CD14-positive monocyte (primary cell): Measurements from ENCODE around the gene FBXO48. TPM values are rescaled to one million over a fixed set of nuclear protein-coding genes. Genes with fewer than 3 reads are reported as not detected.

Source experiments
- DNase-seq, 3 donors: peaks; one replicate each; pipeline ENCODE4 v3.0.0-alpha.2; 2011 to 2022
- H2AFZ ChIP-seq: 2 replicates; pipeline ENCODE4 v1.6.0; 2012; ENCODE audit warnings: mild to moderate bottlenecking, low read depth, low read length, inconsistent platforms; ENCODE audit not compliant: insufficient read depth, poor library complexity, severe bottlenecking
- H3K27ac ChIP-seq, 2 donors: 1 replicate in 1 of 2; 2 replicates in 1 of 2; pipeline ENCODE4 v1.5.1; 2012 to 2013; ENCODE audit warnings: low read length in 2 of 2, control low read depth in 1 of 2, inconsistent platforms in 1 of 2, low read depth in 1 of 2, mild to moderate bottlenecking in 1 of 2
- H3K27me3 ChIP-seq, 2 donors: one replicate each; pipeline versions ENCODE4 v1.6.0 to v1.6.1; 2011 to 2013; ENCODE audit warnings: low read length in 2 of 2; ENCODE audit not compliant: control insufficient read depth in 2 of 2, insufficient read depth in 2 of 2
- H3K36me3 ChIP-seq, 2 donors: replicated peaks in 1 of 2; 1 replicate in 1 of 2; 2 replicates in 1 of 2; pipeline versions ENCODE4 v1.5.1 to v1.6.1; 2012 to 2013; ENCODE audit warnings: low read length in 2 of 2, control low read depth in 1 of 2, inconsistent platforms in 1 of 2, mild to moderate bottlenecking in 1 of 2; ENCODE audit not compliant: insufficient read depth in 2 of 2, control insufficient read depth in 1 of 2
- H3K4me1 ChIP-seq, 2 donors: 1 replicate in 1 of 2; 2 replicates in 1 of 2; pipeline versions ENCODE4 v1.5.1 to v1.6.1; 2012 to 2013; ENCODE audit warnings: low read length in 2 of 2, control low read depth in 1 of 2, inconsistent platforms in 1 of 2, mild to moderate bottlenecking in 1 of 2, moderate library complexity in 1 of 2; ENCODE audit not compliant: insufficient read depth in 2 of 2, control insufficient read depth in 1 of 2
- H3K4me2 ChIP-seq: replicated peaks from 2 replicates; pipeline ENCODE3; 2012; ENCODE audit warnings: low read length, moderate library complexity, mild to moderate bottlenecking; ENCODE audit not compliant: poor library complexity, severe bottlenecking; ENCODE audit errors: extremely low read depth
- H3K4me3 ChIP-seq, 3 experiments: fragments of 200-600 bp in 1 of 3; sonication (generic) in 1 of 3; replicated peaks in 1 of 3; 1 replicate in 2 of 3; 2 replicates in 1 of 3; pipeline ENCODE4 v1.5.1; 2011 to 2013; ENCODE audit warnings: low read length in 3 of 3, mild to moderate bottlenecking in 3 of 3, control low read depth in 2 of 3, low read depth in 2 of 3, inconsistent platforms in 1 of 3, moderate library complexity in 1 of 3
- H3K79me2 ChIP-seq: 2 replicates; pipeline ENCODE4 v1.6.0; 2012; ENCODE audit warnings: mild to moderate bottlenecking, control low read depth, inconsistent platforms, low read length, moderate library complexity; ENCODE audit not compliant: insufficient read depth
- H3K9ac ChIP-seq: 2 replicates; pipeline ENCODE4 v1.6.0; 2017; ENCODE audit warnings: low read length, mild to moderate bottlenecking; ENCODE audit not compliant: insufficient read depth, poor library complexity, severe bottlenecking
- H3K9me3 ChIP-seq, 2 donors: replicated peaks in 1 of 2; 1 replicate in 1 of 2; 2 replicates in 1 of 2; pipeline versions ENCODE4 v1.5.1 to v1.6.1; 2012 to 2013; ENCODE audit warnings: low read length in 2 of 2, control low read depth in 1 of 2; ENCODE audit not compliant: control insufficient read depth in 1 of 2, insufficient read depth in 1 of 2
- H4K20me1 ChIP-seq: 2 replicates; pipeline ENCODE4 v1.6.0; 2012; ENCODE audit warnings: mild to moderate bottlenecking, low read length, control low read depth, moderate library complexity; ENCODE audit not compliant: insufficient read depth
- H3K27ac Mint-ChIP-seq, 7 donors: one replicate each; pipeline ENCODE4 v1.8.0; 2020; ENCODE audit warnings: mild to moderate bottlenecking in 7 of 7, mixed read lengths in 7 of 7, moderate library complexity in 6 of 7, inconsistent platforms in 2 of 7
- H3K27me3 Mint-ChIP-seq, 3 donors: one replicate each; pipeline ENCODE4 v1.8.0; 2021 to 2022; ENCODE audit warnings: low read depth in 3 of 3, mild to moderate bottlenecking in 3 of 3, mixed read lengths in 3 of 3, moderate library complexity in 3 of 3, inconsistent platforms in 1 of 3
- H3K36me3 Mint-ChIP-seq, 2 donors: one replicate each; pipeline ENCODE4 v1.8.0; 2020; ENCODE audit warnings: mixed read lengths in 2 of 2, inconsistent platforms in 1 of 2, mild to moderate bottlenecking in 1 of 2
- H3K4me1 Mint-ChIP-seq: one replicate; pipeline ENCODE4 v1.8.0; 2020; ENCODE audit warnings: mild to moderate bottlenecking, mixed read lengths
- H3K4me3 Mint-ChIP-seq, 2 donors: one replicate each; pipeline ENCODE4 v1.8.0; 2020; ENCODE audit warnings: mild to moderate bottlenecking in 2 of 2, mixed read lengths in 2 of 2, moderate library complexity in 1 of 2
- H3K9me3 Mint-ChIP-seq, 7 donors: one replicate each; pipeline ENCODE4 v1.8.0; 2020 to 2022; ENCODE audit warnings: mixed read lengths in 7 of 7, mild to moderate bottlenecking in 6 of 7, moderate library complexity in 6 of 7, inconsistent platforms in 2 of 7
- WGBS: methylation state at CpG from one replicate; pipeline ENCODE4 v1.1.5; 2013; ENCODE audit warnings: missing lambda C conversion rate; ENCODE audit not compliant: insufficient coverage; 5-methylcytosine and 5-hydroxymethylcytosine counted together
- intact Hi-C, 2 donors: fragments of 100-400 bp; cut with micrococcal nuclease; formaldehyde crosslinking; loops; one replicate each; pipeline versions ENCODE4 v1.15.0 to v1.15.1; 2023
- polyA plus RNA-seq, 3 donors: library from polyadenylated mRNA; depleted of rRNA in 1 of 3; unstranded in 2 of 3; stranded (reverse) in 1 of 3; fragments of 300-500 nt in 2 of 3; fragments of >200 nt in 1 of 3; fragmentation: Illumina TruSeq in 2 of 3; gene quantifications; 1 replicate in 2 of 3; 2 replicates in 1 of 3; pipeline ENCODE4 v1.2.3, GENCODE V29; 2012 to 2021
- TF ChIP-seq, protein P1 (sequence below): fragments of 200-600 bp; IDR thresholded peaks from one replicate; pipeline ENCODE4 v1.8.0; 2022; ENCODE audit warnings: antibody characterized with exemption, mild to moderate bottlenecking

Gene FBXO48
- polyA plus RNA-seq, 3 donors, result 0.08 to 0.85 (median 0.31) TPM

DNA sequence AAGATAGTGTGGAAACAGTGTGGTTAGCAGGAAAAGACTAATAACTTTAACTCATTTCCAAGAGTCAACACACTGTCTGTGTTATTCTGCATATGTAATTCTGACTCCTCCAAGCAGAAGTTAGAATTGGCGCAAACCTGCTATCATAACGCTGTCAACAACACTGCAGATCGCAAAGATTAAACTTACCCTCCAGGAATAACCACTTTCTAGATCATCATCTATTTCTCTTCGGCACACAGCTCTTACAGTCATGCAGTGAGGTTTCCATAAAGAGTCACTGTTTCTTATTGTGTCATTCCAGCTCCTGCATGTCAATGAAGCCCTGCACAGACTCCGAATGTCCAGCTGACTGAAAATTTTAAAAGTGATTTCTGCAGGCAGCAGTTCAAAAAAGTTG lies 2.4 kb downstream of the FBXO48 start:
- Histone ChIP-seq H3K4me1 (peaks cover 20 to 29% of the 10 kb centered on the region in 2 donors), H4K20me1 (no peaks in the 10 kb centered on the region), H3K27ac (no peak overlapping the region), H2AFZ (no peak overlapping the region), H3K4me2 (no peak overlapping the region), H3K4me3 (no peak overlapping the region), H3K9me3 (no peaks in the 10 kb centered on the region), H3K27me3 (no peaks in the 10 kb centered on the region), H3K79me2 (peaks cover 12% of the 10 kb centered on the region), H3K36me3 (no peaks in the 10 kb centered on the region), H3K9ac (no peak overlapping the region)
- H3K4me1 Mint-ChIP-seq, result peaks cover 27% of the 10 kb centered on the region
- H3K27me3 Mint-ChIP-seq, result peaks cover 0 to 2% (median 1%) of the 10 kb centered on the region in 3 donors
- no peaks in the 10 kb centered on the region for H3K9me3 Mint-ChIP-seq
- DNase-seq, result no peak
- TF ChIP-seq, protein P1, sequence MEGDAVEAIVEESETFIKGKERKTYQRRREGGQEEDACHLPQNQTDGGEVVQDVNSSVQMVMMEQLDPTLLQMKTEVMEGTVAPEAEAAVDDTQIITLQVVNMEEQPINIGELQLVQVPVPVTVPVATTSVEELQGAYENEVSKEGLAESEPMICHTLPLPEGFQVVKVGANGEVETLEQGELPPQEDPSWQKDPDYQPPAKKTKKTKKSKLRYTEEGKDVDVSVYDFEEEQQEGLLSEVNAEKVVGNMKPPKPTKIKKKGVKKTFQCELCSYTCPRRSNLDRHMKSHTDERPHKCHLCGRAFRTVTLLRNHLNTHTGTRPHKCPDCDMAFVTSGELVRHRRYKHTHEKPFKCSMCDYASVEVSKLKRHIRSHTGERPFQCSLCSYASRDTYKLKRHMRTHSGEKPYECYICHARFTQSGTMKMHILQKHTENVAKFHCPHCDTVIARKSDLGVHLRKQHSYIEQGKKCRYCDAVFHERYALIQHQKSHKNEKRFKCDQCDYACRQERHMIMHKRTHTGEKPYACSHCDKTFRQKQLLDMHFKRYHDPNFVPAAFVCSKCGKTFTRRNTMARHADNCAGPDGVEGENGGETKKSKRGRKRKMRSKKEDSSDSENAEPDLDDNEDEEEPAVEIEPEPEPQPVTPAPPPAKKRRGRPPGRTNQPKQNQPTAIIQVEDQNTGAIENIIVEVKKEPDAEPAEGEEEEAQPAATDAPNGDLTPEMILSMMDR, result no peak
- H3K27ac Mint-ChIP-seq, result peak overlapping the region in 1 of 7 donors; percentile 11
- intact Hi-C loops, result loop anchor here (5.0 to 10.0 kb wide), 5 partner anchors 130 to 443 kb away; partner anchors contain the start of gene ARHGAP25 (in 1 of the 2)
- no peak overlapping the region for H3K4me3 Mint-ChIP-seq
- H3K36me3 Mint-ChIP-seq, result peaks cover 4 to 6% of the 10 kb centered on the region in 2 donors
- 100% methylated on average over 4 of the region's 5 CpGs for WGBS

DNA sequence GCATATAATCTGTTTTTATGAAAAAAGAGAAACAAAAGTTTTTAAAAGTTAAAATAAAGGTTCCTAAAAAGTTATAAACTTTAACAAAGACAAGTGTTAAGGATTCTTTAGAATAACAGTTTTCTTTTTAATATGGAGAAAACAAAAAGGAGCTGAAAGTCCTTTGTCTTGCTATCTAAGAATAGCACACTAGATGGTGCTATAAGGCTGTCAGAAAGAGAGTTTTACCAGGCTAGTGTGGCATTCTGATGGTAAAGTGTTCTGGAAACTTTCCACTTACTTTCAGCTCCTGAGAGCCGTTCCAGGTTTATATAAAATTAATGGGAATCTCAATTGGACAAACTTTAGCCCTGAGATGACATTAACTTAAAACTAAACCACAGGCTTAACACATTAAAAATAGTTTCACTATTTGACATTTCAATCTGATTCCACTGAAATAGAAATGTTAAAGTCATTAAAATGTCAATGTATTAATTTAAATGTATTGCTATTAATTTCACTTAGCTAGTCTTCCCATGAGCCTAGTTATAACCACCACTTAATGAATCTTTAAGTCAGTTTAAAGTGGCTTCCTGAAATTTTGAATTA lies 3.7 kb downstream of the FBXO48 start:
- Histone ChIP-seq H3K4me1 (peaks cover 20 to 29% of the 10 kb centered on the region in 2 donors), H3K27ac (no peak overlapping the region), H3K27me3 (no peaks in the 10 kb centered on the region), H3K9me3 (no peaks in the 10 kb centered on the region), H3K36me3 (no peaks in the 10 kb centered on the region), H3K4me3 (no peak overlapping the region), H3K79me2 (peaks cover 8% of the 10 kb centered on the region), H3K9ac (no peak overlapping the region), H3K4me2 (no peak overlapping the region), H4K20me1 (no peaks in the 10 kb centered on the region), H2AFZ (no peak overlapping the region)
- Mint-ChIP-seq H3K4me3 (no peak overlapping the region), H3K9me3 (no peaks in the 10 kb centered on the region), H3K36me3 (peaks cover 5 to 6% of the 10 kb centered on the region in 2 donors), H3K27me3 (peaks cover 0 to 2% (median 1%) of the 10 kb centered on the region in 3 donors), H3K27ac (no peak overlapping the region), H3K4me1 (peaks cover 20% of the 10 kb centered on the region)
- WGBS, result no CpG with 5 or more reads among the region's 1 CpG
- TF ChIP-seq, protein P1, result peak; percentile 81
- peak; percentile 43 to 75 (median 61) for DNase-seq
- intact Hi-C loops, result loop anchor here (10.0 kb wide), 3 partner anchors 131 to 281 kb away; partner anchors contain the start of gene ARHGAP25 (in 1 of the 2)
